ENCODE measurements around the gene AVEN.

GRCh38 chr15:33894193-33894592 is 144.8 kb downstream of the AVEN start:
- TF ChIP-seq GATA3 (IDR thresholded peaks at IDR 0.05; ENCODE audit: low read depth, low read length) (no peak), GATA2 (IDR thresholded peaks at IDR 0.05; ENCODE audit: low read depth, low read length) (no peak)
